ENCODE measurements around the gene C1orf50. TPM values are rescaled to one million over a fixed set of nuclear protein-coding genes. Genes with fewer than 3 reads are reported as not detected.
A peak's percentile ranks its signal among the peaks of the same experiment; 100 is the strongest.
"Not testable (repeated sequence)": the region's sequence is repeated elsewhere in the genome, so short reads cannot be mapped to it uniquely, and the experiment has no call there.

The C1orf50 gene
- total RNA-seq, 1 experiment from 2014 or later, result 7.7 TPM

DNA sequence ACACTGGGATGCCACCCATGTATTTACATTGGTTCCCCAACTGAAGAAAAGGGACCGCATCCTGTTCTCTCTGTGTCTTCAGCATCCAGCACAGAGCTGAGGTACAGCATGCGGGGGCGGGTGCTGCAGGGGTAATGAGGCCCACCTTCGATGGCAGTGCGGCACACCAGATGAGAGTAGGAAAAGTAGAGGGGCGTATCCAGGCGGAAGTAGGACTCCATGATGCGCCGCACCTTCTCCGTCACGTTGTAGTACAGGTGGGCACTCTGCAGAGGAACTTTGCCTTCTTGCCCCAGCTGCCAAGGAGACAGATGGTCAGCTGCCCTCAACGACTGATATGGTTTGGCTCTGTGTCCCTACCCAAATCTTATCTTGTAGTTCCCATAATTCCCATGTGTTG lies 17.0 kb upstream of the C1orf50 start:
- no peak overlapping the region for H3K9ac ChIP-seq (ENCODE audit: extremely low read depth, insufficient read length, low read length)
- no peak overlapping the region for H3K27ac ChIP-seq (ENCODE audit: insufficient read length, low read depth, low read length)
- no peak overlapping the region for H3K4me3 Mint-ChIP-seq
- TF ChIP-seq, protein P1, sequence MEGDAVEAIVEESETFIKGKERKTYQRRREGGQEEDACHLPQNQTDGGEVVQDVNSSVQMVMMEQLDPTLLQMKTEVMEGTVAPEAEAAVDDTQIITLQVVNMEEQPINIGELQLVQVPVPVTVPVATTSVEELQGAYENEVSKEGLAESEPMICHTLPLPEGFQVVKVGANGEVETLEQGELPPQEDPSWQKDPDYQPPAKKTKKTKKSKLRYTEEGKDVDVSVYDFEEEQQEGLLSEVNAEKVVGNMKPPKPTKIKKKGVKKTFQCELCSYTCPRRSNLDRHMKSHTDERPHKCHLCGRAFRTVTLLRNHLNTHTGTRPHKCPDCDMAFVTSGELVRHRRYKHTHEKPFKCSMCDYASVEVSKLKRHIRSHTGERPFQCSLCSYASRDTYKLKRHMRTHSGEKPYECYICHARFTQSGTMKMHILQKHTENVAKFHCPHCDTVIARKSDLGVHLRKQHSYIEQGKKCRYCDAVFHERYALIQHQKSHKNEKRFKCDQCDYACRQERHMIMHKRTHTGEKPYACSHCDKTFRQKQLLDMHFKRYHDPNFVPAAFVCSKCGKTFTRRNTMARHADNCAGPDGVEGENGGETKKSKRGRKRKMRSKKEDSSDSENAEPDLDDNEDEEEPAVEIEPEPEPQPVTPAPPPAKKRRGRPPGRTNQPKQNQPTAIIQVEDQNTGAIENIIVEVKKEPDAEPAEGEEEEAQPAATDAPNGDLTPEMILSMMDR (conservative IDR thresholded peaks at IDR 0.05), result no peak
- peaks cover 0 to 3% of the 10 kb centered on the region in 2 experiments; a peak in 2 of 4 replicates for H3K4me1 Mint-ChIP-seq
- H3K14ac ChIP-seq (ENCODE audit: insufficient read depth, low read length), result no peak overlapping the region
- H2BK5ac ChIP-seq (ENCODE audit: insufficient read length, low read length), result no peak overlapping the region
- H2AK5ac ChIP-seq (ENCODE audit: insufficient read length, low read length), result no peak overlapping the region
- H3K27me3 Mint-ChIP-seq (ENCODE audit: low read depth), result no peaks in the 10 kb centered on the region
- H3K56ac ChIP-seq (ENCODE audit: insufficient read length, low read depth, low read length), result no peak overlapping the region
- no peak overlapping the region for H3K4ac ChIP-seq (ENCODE audit: low read depth, low read length)
- no peak overlapping the region for H2BK20ac ChIP-seq (ENCODE audit: low read depth, low read length, poor library complexity, severe bottlenecking)
- H3K36me3 Mint-ChIP-seq (ENCODE audit: insufficient read depth in 1 of 3, low read depth in 3 of 3), result peaks cover 54 to 80% (median 76%) of the 10 kb centered on the region in 3 experiments
- H4K91ac ChIP-seq (ENCODE audit: insufficient read length, low read depth, low read length), result no peak overlapping the region
- no peak overlapping the region for H3K27ac Mint-ChIP-seq
- H3K79me1 ChIP-seq (ENCODE audit: insufficient read depth, low read depth, low read length, poor library complexity, severe bottlenecking), result no peaks in the 10 kb centered on the region
- peaks cover 15 to 18% of the 10 kb centered on the region in 2 experiments for H3K9me3 Mint-ChIP-seq
- H3K9me3 ChIP-seq (ENCODE audit: control insufficient read depth, low read depth, low read length), result no peaks in the 10 kb centered on the region
- H3K4me2 ChIP-seq (ENCODE audit: insufficient read depth, insufficient read length, low read length), result no peak overlapping the region
- H3K4me1 ChIP-seq (ENCODE audit: insufficient read depth, low read length), result no peaks in the 10 kb centered on the region
- H4K5ac ChIP-seq (ENCODE audit: insufficient read length, low read depth, low read length), result no peak overlapping the region
- no peak overlapping the region for H3T11ph ChIP-seq (ENCODE audit: low read length)
- H3K27me3 ChIP-seq (ENCODE audit: insufficient read depth, low read length), result no peaks in the 10 kb centered on the region
- no peak overlapping the region for H2AFZ ChIP-seq (ENCODE audit: low read length)
- no peak overlapping the region for H2BK12ac ChIP-seq (ENCODE audit: insufficient read length, low read depth, low read length)
- WGBS (ENCODE audit: extremely low coverage, insufficient read length, low lambda C conversion rate), result no CpG with 5 or more reads among the region's 12 CpGs
- H4K20me1 ChIP-seq (ENCODE audit: control insufficient read depth, insufficient read depth, insufficient read length), result no peaks in the 10 kb centered on the region
- H3K18ac ChIP-seq (ENCODE audit: insufficient read length, low read depth, low read length), result no peak overlapping the region
- H3K23ac ChIP-seq (ENCODE audit: insufficient read length, low read depth, low read length), result no peak overlapping the region
- H3K79me2 ChIP-seq (ENCODE audit: insufficient read depth, low read length), result no peaks in the 10 kb centered on the region
- H2BK120ac ChIP-seq (ENCODE audit: low read depth, low read length, poor library complexity, severe bottlenecking), result no peak overlapping the region
- no peak overlapping the region for H2BK15ac ChIP-seq (ENCODE audit: low read depth, low read length)
- peak; percentile 23 for DNase-seq
- H3K23me2 ChIP-seq (ENCODE audit: insufficient read length, low read depth, low read length, poor library complexity, severe bottlenecking), result no peaks in the 10 kb centered on the region
- H4K8ac ChIP-seq (replicated peaks; ENCODE audit: insufficient read length, low read depth, low read length), result no peak overlapping the region

DNA sequence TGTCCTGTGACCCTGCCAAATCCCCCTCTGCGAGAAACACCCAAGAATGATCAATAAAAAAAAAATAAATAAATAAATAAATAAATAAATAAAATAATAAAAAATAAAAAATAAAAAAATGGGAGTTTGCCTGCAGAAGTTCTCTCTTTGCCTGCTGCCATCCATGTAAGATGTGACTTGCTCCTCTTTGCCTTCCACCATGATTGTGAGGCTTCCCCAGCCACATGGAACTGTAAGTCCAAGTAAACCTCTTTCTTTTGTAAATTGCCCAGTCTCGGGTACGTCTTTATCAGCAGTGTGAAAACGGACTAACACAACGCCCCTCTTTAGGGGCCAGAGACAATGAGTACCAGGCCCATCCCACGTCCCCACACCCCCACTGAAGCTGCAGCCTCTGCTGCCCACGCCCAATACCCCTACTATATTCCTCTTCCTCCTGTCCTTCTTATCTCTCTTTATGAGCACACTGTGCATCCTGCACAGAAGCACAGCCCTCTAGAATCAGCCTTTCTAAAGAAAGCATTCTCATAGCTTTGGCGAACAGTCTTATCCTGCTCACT lies 15.5 kb upstream of the C1orf50 start:
- not testable (repeated sequence) for H4K5ac ChIP-seq (ENCODE audit: insufficient read length, low read depth, low read length); H2AK5ac ChIP-seq (ENCODE audit: insufficient read length, low read length); H3K79me2 ChIP-seq (ENCODE audit: insufficient read depth, low read length); H3K27ac ChIP-seq (ENCODE audit: insufficient read length, low read depth, low read length); H3T11ph ChIP-seq (ENCODE audit: low read length); H3K23ac ChIP-seq (ENCODE audit: insufficient read length, low read depth, low read length); H3K14ac ChIP-seq (ENCODE audit: insufficient read depth, low read length); H3K9me3 ChIP-seq (ENCODE audit: control insufficient read depth, low read depth, low read length); H3K27me3 ChIP-seq (ENCODE audit: insufficient read depth, low read length); H3K4ac ChIP-seq (ENCODE audit: low read depth, low read length); H4K8ac ChIP-seq (replicated peaks; ENCODE audit: insufficient read length, low read depth, low read length); DNase-seq; H2BK120ac ChIP-seq (ENCODE audit: low read depth, low read length, poor library complexity, severe bottlenecking); H3K79me1 ChIP-seq (ENCODE audit: insufficient read depth, low read depth, low read length, poor library complexity, severe bottlenecking); H3K23me2 ChIP-seq (ENCODE audit: insufficient read length, low read depth, low read length, poor library complexity, severe bottlenecking); H3K4me1 ChIP-seq (ENCODE audit: insufficient read depth, low read length); H2BK12ac ChIP-seq (ENCODE audit: insufficient read length, low read depth, low read length); H3K4me1 Mint-ChIP-seq; H3K4me3 Mint-ChIP-seq; H3K4me2 ChIP-seq (ENCODE audit: insufficient read depth, insufficient read length, low read length); H4K20me1 ChIP-seq (ENCODE audit: control insufficient read depth, insufficient read depth, insufficient read length); H3K56ac ChIP-seq (ENCODE audit: insufficient read length, low read depth, low read length); H2BK5ac ChIP-seq (ENCODE audit: insufficient read length, low read length); H3K18ac ChIP-seq (ENCODE audit: insufficient read length, low read depth, low read length); H2BK15ac ChIP-seq (ENCODE audit: low read depth, low read length); H3K9ac ChIP-seq (ENCODE audit: extremely low read depth, insufficient read length, low read length); H3K27me3 Mint-ChIP-seq (ENCODE audit: low read depth); H2AFZ ChIP-seq (ENCODE audit: low read length); H2BK20ac ChIP-seq (ENCODE audit: low read depth, low read length, poor library complexity, severe bottlenecking); H4K91ac ChIP-seq (ENCODE audit: insufficient read length, low read depth, low read length)
- Mint-ChIP-seq H3K36me3 (ENCODE audit: insufficient read depth in 1 of 3, low read depth in 3 of 3) (peaks cover 68 to 84% (median 82%) of the 10 kb centered on the region in 3 experiments), H3K9me3 (peaks cover 15 to 18% of the 10 kb centered on the region in 2 experiments), H3K27ac (peak overlapping the region in 1 of 3 experiments; percentile 75; a peak in 1 of 7 replicates)
- no CpG with 5 or more reads among the region's 8 CpGs for WGBS (ENCODE audit: extremely low coverage, insufficient read length, low lambda C conversion rate)
